Measurements from ENCODE around the gene TAF1D.
A peak's percentile ranks its signal among the peaks of the same experiment; 100 is the strongest.
"Not testable (repeated sequence)": the region's sequence is repeated elsewhere in the genome, so short reads cannot be mapped to it uniquely, and the experiment has no call there.

TAF1D gene

GRCh38 chr11:93741094-93741881 is at the start of gene TAF1D, which contains the start of gene C11orf54:
Gene TAF1D (minus strand): TSS chr11:93741495. CDS start chr11:93739304, 2,191 bp downstream.
Gene C11orf54 (plus strand): TSS chr11:93741672. CDS start chr11:93747394, 5,722 bp downstream.
- peaks cover 62% of the 10 kb centered on the region for H3K4me1 Mint-ChIP-seq
- H3K9me3 Mint-ChIP-seq, result no peaks in the 10 kb centered on the region
- H3K36me3 Mint-ChIP-seq, result peaks cover 56% of the 10 kb centered on the region

GRCh38 chr11:93784935-93785360 is 43.7 kb upstream of the TAF1D start:
- Mint-ChIP-seq H3K4me3 (peak overlapping the region; percentile 95), H3K9me3 (no peaks in the 10 kb centered on the region), H3K4me1 (peaks cover 52% of the 10 kb centered on the region), H3K27me3 (no peaks in the 10 kb centered on the region), H3K27ac (peak overlapping the region; percentile 96), H3K36me3 (peaks cover 39% of the 10 kb centered on the region)
- CTCF ChIA-PET, result no interaction called here
- no peak for DNase-seq

More at GRCh38 chr11:93741094-93741881, at the start of gene TAF1D, which contains the start of gene C11orf54:
- DNase-seq, result peak; percentile 98
- peak within 1 kb of the TSS; percentile 99 for H3K4me3 Mint-ChIP-seq
- CTCF ChIA-PET, result interaction anchor here (0.8 to 3.4 kb wide), 3 partner anchors 9 to 74 kb away, joined by 3 to 21 read pairs (median 3); partner anchors contain the start of gene MED17
- peak within 1 kb of the TSS; percentile 99 for H3K27ac Mint-ChIP-seq
- H3K27me3 Mint-ChIP-seq, result peaks cover 4% of the 10 kb centered on the region

- CTCF ChIA-PET, result interaction anchor here (1.0 to 3.6 kb wide), 2 partner anchors 43 to 550 kb away, joined by 3 to 21 read pairs; partner anchors contain the start of genes C11orf54 and TAF1D
- peak; percentile 94 for DNase-seq
- peaks cover 52% of the 10 kb centered on the region for H3K4me1 Mint-ChIP-seq
Measured at GRCh38 chr11:93784145-93784934, 43.0 kb upstream of the TAF1D start, which contains the start of gene MED17. Gene MED17 (plus strand): TSS chr11:93784282. CDS start chr11:93784514, 232 bp downstream.

GRCh38 chr11:93783765-93784144 is 42.5 kb upstream of the TAF1D start:
- H3K4me3 Mint-ChIP-seq, result peak overlapping the region; percentile 95
- H3K27ac Mint-ChIP-seq, result peak overlapping the region; percentile 96
- H3K27me3 Mint-ChIP-seq, result no peaks in the 10 kb centered on the region

More at GRCh38 chr11:93784145-93784934, 43.0 kb upstream of the TAF1D start, which contains the start of gene MED17:
- no peaks in the 10 kb centered on the region for H3K27me3 Mint-ChIP-seq
- H3K36me3 Mint-ChIP-seq, result peaks cover 37% of the 10 kb centered on the region
- peak within 1 kb of the TSS; percentile 95 for H3K4me3 Mint-ChIP-seq
- no peaks in the 10 kb centered on the region for H3K9me3 Mint-ChIP-seq
- H3K27ac Mint-ChIP-seq, result peak within 1 kb of the TSS; percentile 96

GRCh38 chr11:93783362-93783761 is 42.1 kb upstream of the TAF1D start:
- peaks cover 31% of the 10 kb centered on the region for H3K36me3 Mint-ChIP-seq
- peak overlapping the region; percentile 96 for H3K27ac Mint-ChIP-seq
- peaks cover 49% of the 10 kb centered on the region for H3K4me1 Mint-ChIP-seq
- CTCF ChIA-PET, result interaction anchor here (3.6 kb wide), 1 partner anchor 42 kb away, joined by 21 read pairs; the partner anchor contains the start of genes C11orf54 and TAF1D
- peak overlapping the region; percentile 95 for H3K4me3 Mint-ChIP-seq
- H3K9me3 Mint-ChIP-seq, result peaks cover 4% of the 10 kb centered on the region
- DNase-seq, result no peak
- no peaks in the 10 kb centered on the region for H3K27me3 Mint-ChIP-seq

More at GRCh38 chr11:93783765-93784144, 42.5 kb upstream of the TAF1D start:
- Mint-ChIP-seq H3K36me3 (peaks cover 33% of the 10 kb centered on the region), H3K4me1 (peaks cover 51% of the 10 kb centered on the region), H3K9me3 (peaks cover 1% of the 10 kb centered on the region)
- CTCF ChIA-PET, result interaction anchor here (1.0 to 3.6 kb wide), 2 partner anchors 42 to 549 kb away, joined by 3 to 21 read pairs; partner anchors contain the start of genes C11orf54 and TAF1D
- no peak for DNase-seq

GRCh38 chr11:93775289-93775688 is 34.0 kb upstream of the TAF1D start:
- no peaks in the 10 kb centered on the region for H3K4me1 Mint-ChIP-seq

GRCh38 chr11:93774560-93774959 is 33.3 kb upstream of the TAF1D start:
- H3K4me3 Mint-ChIP-seq, H3K27ac Mint-ChIP-seq, DNase-seq, H3K4me1 Mint-ChIP-seq, CTCF ChIA-PET, H3K36me3 Mint-ChIP-seq, H3K27me3 Mint-ChIP-seq: not testable (repeated sequence)
- peaks cover 14% of the 10 kb centered on the region for H3K9me3 Mint-ChIP-seq

More at GRCh38 chr11:93775289-93775688, 34.0 kb upstream of the TAF1D start:
- CTCF ChIA-PET, result no interaction called here
- peaks cover 14% of the 10 kb centered on the region for H3K9me3 Mint-ChIP-seq
- H3K27ac Mint-ChIP-seq, result no peak overlapping the region
- DNase-seq, result no peak
- no peak overlapping the region for H3K4me3 Mint-ChIP-seq
- no peaks in the 10 kb centered on the region for H3K27me3 Mint-ChIP-seq
- H3K36me3 Mint-ChIP-seq, result peaks cover 4% of the 10 kb centered on the region

GRCh38 chr11:93773601-93774200 is 32.4 kb upstream of the TAF1D start:
- Mint-ChIP-seq H3K36me3 (no peaks in the 10 kb centered on the region), H3K4me3 (no peak overlapping the region), H3K4me1 (no peaks in the 10 kb centered on the region), H3K27ac (no peak overlapping the region), H3K27me3 (no peaks in the 10 kb centered on the region), H3K9me3 (peaks cover 12% of the 10 kb centered on the region)
- CTCF ChIA-PET, result no interaction called here
- no peak for DNase-seq

- Mint-ChIP-seq H3K4me3 (no peak overlapping the region), H3K27ac (no peak overlapping the region), H3K9me3 (peaks cover 8% of the 10 kb centered on the region), H3K27me3 (no peaks in the 10 kb centered on the region), H3K4me1 (no peaks in the 10 kb centered on the region), H3K36me3 (no peaks in the 10 kb centered on the region)
- no peak for DNase-seq
- CTCF ChIA-PET, result no interaction called here
Measured at GRCh38 chr11:93773045-93773477, 31.8 kb upstream of the TAF1D start.

- H3K4me1 Mint-ChIP-seq, result no peaks in the 10 kb centered on the region
- H3K9me3 Mint-ChIP-seq, result peaks cover 12% of the 10 kb centered on the region
- no peak for DNase-seq
- no peaks in the 10 kb centered on the region for H3K36me3 Mint-ChIP-seq
- CTCF ChIA-PET, result no interaction called here
- no peaks in the 10 kb centered on the region for H3K27me3 Mint-ChIP-seq
- H3K27ac Mint-ChIP-seq, result no peak overlapping the region
- H3K4me3 Mint-ChIP-seq, result no peak overlapping the region
Measured at GRCh38 chr11:93772123-93772522, 30.8 kb upstream of the TAF1D start.

GRCh38 chr11:93770160-93770559 is 28.9 kb upstream of the TAF1D start:
- H3K27me3 Mint-ChIP-seq, result no peaks in the 10 kb centered on the region
- H3K27ac Mint-ChIP-seq, result no peak overlapping the region
- H3K36me3 Mint-ChIP-seq, result peaks cover 13% of the 10 kb centered on the region
- no peak overlapping the region for H3K4me3 Mint-ChIP-seq
- CTCF ChIA-PET, result no interaction called here
- no peaks in the 10 kb centered on the region for H3K4me1 Mint-ChIP-seq
- DNase-seq, result no peak
- H3K9me3 Mint-ChIP-seq, result peaks cover 20% of the 10 kb centered on the region

- no peak for DNase-seq
- CTCF ChIA-PET, result no interaction called here
- Mint-ChIP-seq H3K4me3 (no peak overlapping the region), H3K27ac (no peak overlapping the region), H3K9me3 (peaks cover 16% of the 10 kb centered on the region), H3K36me3 (peaks cover 17% of the 10 kb centered on the region), H3K27me3 (no peaks in the 10 kb centered on the region), H3K4me1 (no peaks in the 10 kb centered on the region)
Measured at GRCh38 chr11:93767018-93767417, 25.7 kb upstream of the TAF1D start.

- H3K27ac Mint-ChIP-seq, result no peak overlapping the region
- H3K27me3 Mint-ChIP-seq, result no peaks in the 10 kb centered on the region
- H3K9me3 Mint-ChIP-seq, result peaks cover 12% of the 10 kb centered on the region
- CTCF ChIA-PET, result no interaction called here
- no peak for DNase-seq
- no peaks in the 10 kb centered on the region for H3K4me1 Mint-ChIP-seq
- H3K36me3 Mint-ChIP-seq, result peaks cover 17% of the 10 kb centered on the region
- no peak overlapping the region for H3K4me3 Mint-ChIP-seq
Measured at GRCh38 chr11:93766504-93766903, 25.2 kb upstream of the TAF1D start.

GRCh38 chr11:93765551-93765950 is 24.3 kb upstream of the TAF1D start:
- Mint-ChIP-seq H3K36me3 (peaks cover 19% of the 10 kb centered on the region), H3K27ac (no peak overlapping the region), H3K27me3 (no peaks in the 10 kb centered on the region), H3K4me1 (no peaks in the 10 kb centered on the region), H3K4me3 (no peak overlapping the region), H3K9me3 (peaks cover 12% of the 10 kb centered on the region)
- CTCF ChIA-PET, result no interaction called here
- DNase-seq, result no peak

Data from activated naive CD4-positive, alpha-beta T cell treated with anti-CD3 and anti-CD28 coated beads, Interleukin-2, amount 10 ng/mL, durations not matched to agents 7 days and 5 days (primary cell).